Measurements from ENCODE around the gene SLC17A4.

Gene SLC17A4

GRCh38 chr6:25757936-25758642 lies 3.5 kb downstream of the SLC17A4 start:
- Histone ChIP-seq H4K20me1 (ENCODE audit: insufficient read depth, low read length) (no peaks in the 10 kb centered on the region), H3K9me2 (replicated peaks; ENCODE audit: insufficient read depth, low read length) (no peaks in the 10 kb centered on the region), H3K79me2 (ENCODE audit: low read length) (no peaks in the 10 kb centered on the region), H3F3A (ENCODE audit: insufficient read depth, low read length) (no peaks in the 10 kb centered on the region), H3K9me3 (replicated peaks; ENCODE audit: insufficient read depth, low read length) (no peaks in the 10 kb centered on the region), H3K4me1 (ENCODE audit: low read length) (no peaks in the 10 kb centered on the region), H3K4me3 (ENCODE audit: low read length) (no peak overlapping the region), H3K9ac (ENCODE audit: low read length) (no peak overlapping the region), H3K27me3 (replicated peaks; ENCODE audit: insufficient read depth, low read length) (no peaks in the 10 kb centered on the region), H3K36me3 (replicated peaks; ENCODE audit: insufficient read depth, low read length) (no peaks in the 10 kb centered on the region), H2AFZ (ENCODE audit: low read length) (no peak overlapping the region), H3K4me2 (ENCODE audit: low read depth, low read length) (no peak overlapping the region), H3K27ac (ENCODE audit: low read length) (no peak overlapping the region)
- DNase-seq: no peak
- TF ChIP-seq CTCF (IDR thresholded peaks at IDR 0.05; ENCODE audit: low read length): no peak
- no peak for TF ChIP-seq EZH2 (optimal IDR thresholded peaks at IDR 0.05; ENCODE audit: low read depth, low read length)
- no peak for TF ChIP-seq EZH2phosphoT487 (IDR thresholded peaks at IDR 0.05; ENCODE audit: low read length)

- Histone ChIP-seq H2AFZ (ENCODE audit: low read length) (no peak overlapping the region), H3K27me3 (replicated peaks; ENCODE audit: insufficient read depth, low read length) (no peaks in the 10 kb centered on the region), H3K9ac (ENCODE audit: low read length) (no peak overlapping the region), H3K27ac (ENCODE audit: low read length) (no peak overlapping the region), H4K20me1 (ENCODE audit: insufficient read depth, low read length) (no peaks in the 10 kb centered on the region), H3F3A (ENCODE audit: insufficient read depth, low read length) (no peaks in the 10 kb centered on the region), H3K9me3 (replicated peaks; ENCODE audit: insufficient read depth, low read length) (no peaks in the 10 kb centered on the region), H3K79me2 (ENCODE audit: low read length) (no peaks in the 10 kb centered on the region), H3K4me1 (ENCODE audit: low read length) (no peaks in the 10 kb centered on the region), H3K4me3 (ENCODE audit: low read length) (no peak overlapping the region), H3K4me2 (ENCODE audit: low read depth, low read length) (no peak overlapping the region), H3K36me3 (replicated peaks; ENCODE audit: insufficient read depth, low read length) (no peaks in the 10 kb centered on the region), H3K9me2 (replicated peaks; ENCODE audit: insufficient read depth, low read length) (no peaks in the 10 kb centered on the region)
- TF ChIP-seq EZH2 (optimal IDR thresholded peaks at IDR 0.05; ENCODE audit: low read depth, low read length): no peak
- TF ChIP-seq CTCF (IDR thresholded peaks at IDR 0.05; ENCODE audit: low read length): no peak
- TF ChIP-seq EZH2phosphoT487 (IDR thresholded peaks at IDR 0.05; ENCODE audit: low read length): no peak
- no peak for DNase-seq
Measured at GRCh38 chr6:25764611-25765010, 10.1 kb downstream of the SLC17A4 start.

GRCh38 chr6:25768566-25768965 lies 14.0 kb downstream of the SLC17A4 start:
- Histone ChIP-seq H3K27ac (ENCODE audit: low read length) (no peak overlapping the region), H3K9me3 (replicated peaks; ENCODE audit: insufficient read depth, low read length) (no peaks in the 10 kb centered on the region), H3K9ac (ENCODE audit: low read length) (no peak overlapping the region), H2AFZ (ENCODE audit: low read length) (no peak overlapping the region), H3F3A (ENCODE audit: insufficient read depth, low read length) (no peaks in the 10 kb centered on the region), H3K79me2 (ENCODE audit: low read length) (no peaks in the 10 kb centered on the region), H3K27me3 (replicated peaks; ENCODE audit: insufficient read depth, low read length) (no peaks in the 10 kb centered on the region), H3K9me2 (replicated peaks; ENCODE audit: insufficient read depth, low read length) (no peaks in the 10 kb centered on the region), H4K20me1 (ENCODE audit: insufficient read depth, low read length) (no peaks in the 10 kb centered on the region), H3K4me1 (ENCODE audit: low read length) (no peaks in the 10 kb centered on the region), H3K4me2 (ENCODE audit: low read depth, low read length) (no peak overlapping the region), H3K36me3 (replicated peaks; ENCODE audit: insufficient read depth, low read length) (no peaks in the 10 kb centered on the region), H3K4me3 (ENCODE audit: low read length) (no peak overlapping the region)
- TF ChIP-seq EZH2 (optimal IDR thresholded peaks at IDR 0.05; ENCODE audit: low read depth, low read length) (no peak), EZH2phosphoT487 (IDR thresholded peaks at IDR 0.05; ENCODE audit: low read length) (no peak), CTCF (IDR thresholded peaks at IDR 0.05; ENCODE audit: low read length) (no peak)
- no peak for DNase-seq

Data from MM.1S (cell line).